HepG2 (cell line): ENCODE measurements around the gene HAT1. TPM values are rescaled to one million over a fixed set of nuclear protein-coding genes. Genes with fewer than 3 reads are reported as not detected.

Experiments used
- ATAD3A ChIP-seq: sonication (generic); formaldehyde crosslinking; IDR thresholded peaks from 2 replicates; pipeline ENCODE4 v1.4.0; 2020; ENCODE audit warnings: missing genetic modification reagents
- CBX2 ChIP-seq, 2 experiments: fragments of 200-600 bp in 1 of 2; sonication (generic); formaldehyde crosslinking in 1 of 2; IDR thresholded peaks; 2 replicates each; pipeline versions ENCODE4 v1.7.0 to v1.8.1; 2018 to 2022; ENCODE audit warnings: low read depth in 2 of 2, low read length in 1 of 2, mild to moderate bottlenecking in 1 of 2, missing genetic modification reagents in 1 of 2
- ELF3 ChIP-seq: IDR thresholded peaks from 2 replicates; pipeline ENCODE4 v1.6.1; 2016; ENCODE audit warnings: missing genetic modification reagents, missing compliant biosample characterization
- GATA4 ChIP-seq: sonication (generic); IDR thresholded peaks from 2 replicates; pipeline ENCODE4 v1.6.1; 2016; ENCODE audit warnings: antibody characterized with exemption, low read depth, borderline replicate concordance
- KDM5B ChIP-seq: sonication (generic); formaldehyde crosslinking; IDR thresholded peaks from 2 replicates; pipeline ENCODE4 v1.4.0; 2020; ENCODE audit warnings: missing genetic modification reagents, mild to moderate bottlenecking, borderline replicate concordance
- NCOR1 ChIP-seq: fragments of 200-600 bp; sonication (generic); IDR thresholded peaks from 2 replicates; pipeline ENCODE4 v1.7.0; 2017; ENCODE audit warnings: antibody characterized with exemption, low read length, borderline replicate concordance
- PAX8 ChIP-seq: sonication (generic); formaldehyde crosslinking; IDR thresholded peaks from 2 replicates; pipeline ENCODE4 v1.8.0; 2022; ENCODE audit warnings: mild to moderate bottlenecking, missing genetic modification reagents, borderline replicate concordance
- RARA ChIP-seq: IDR thresholded peaks from 2 replicates; pipeline ENCODE4 v1.6.1; 2016; ENCODE audit warnings: missing genetic modification reagents, missing compliant biosample characterization
- ZFX ChIP-seq: sonication (generic); formaldehyde crosslinking; IDR thresholded peaks from 2 replicates; pipeline ENCODE4 v1.4.0; 2020; ENCODE audit warnings: mild to moderate bottlenecking, low read depth, missing genetic modification reagents, moderate library complexity
- ZIK1 ChIP-seq: sonication (generic); formaldehyde crosslinking; IDR thresholded peaks from 2 replicates; pipeline ENCODE4 v1.5.0; 2020; ENCODE audit warnings: mild to moderate bottlenecking, low read depth, missing genetic modification reagents, borderline replicate concordance
- ZNF101 ChIP-seq: sonication (generic); formaldehyde crosslinking; IDR thresholded peaks from 2 replicates; pipeline ENCODE4 v1.4.0; 2020; ENCODE audit warnings: mild to moderate bottlenecking, low read depth, missing genetic modification reagents, borderline replicate concordance
- ZNF207 ChIP-seq: fragments of 450-650 bp; IDR thresholded peaks from 2 replicates; pipeline ENCODE4 v1.6.1; 2016; ENCODE audit warnings: antibody characterized with exemption, borderline replicate concordance
- ZNF331 ChIP-seq: sonication (generic); formaldehyde crosslinking; IDR thresholded peaks from 2 replicates; pipeline ENCODE4 v1.4.0; 2020; ENCODE audit warnings: missing genetic modification reagents
- ZNF335 ChIP-seq: sonication (generic); formaldehyde crosslinking; IDR thresholded peaks from 2 replicates; pipeline ENCODE4 v1.4.0; 2020; ENCODE audit warnings: missing genetic modification reagents
- ZNF44 ChIP-seq: sonication (generic); formaldehyde crosslinking; IDR thresholded peaks from 2 replicates; pipeline ENCODE4 v1.5.1; 2020; ENCODE audit warnings: mild to moderate bottlenecking, missing genetic modification reagents
- ZNF563 ChIP-seq: sonication (generic); formaldehyde crosslinking; IDR thresholded peaks from 2 replicates; pipeline ENCODE4 v1.8.0; 2022; ENCODE audit warnings: mild to moderate bottlenecking, moderate library complexity, missing genetic modification reagents
- ZNF564 ChIP-seq: sonication (generic); formaldehyde crosslinking; IDR thresholded peaks from 2 replicates; pipeline ENCODE4 v1.8.1; 2023; ENCODE audit warnings: mild to moderate bottlenecking, missing genetic modification reagents
- ZNF816 ChIP-seq: sonication (generic); formaldehyde crosslinking; IDR thresholded peaks from 2 replicates; pipeline ENCODE4 v1.8.0; 2022; ENCODE audit warnings: missing genetic modification reagents, mild to moderate bottlenecking, borderline replicate concordance
- polyA plus RNA-seq, 8 experiments: library from polyadenylated mRNA; depleted of rRNA in 3 of 8; stranded (reverse) in 7 of 8; unstranded in 1 of 8; fragments of >200 nt; fragmentation: Illumina TruSeq in 4 of 8; extraction: Trizol in 4 of 8; gene quantifications; 2 replicates each; pipeline versions ENCODE4 v1.2.1 to v1.2.3, GENCODE V29; 2011 to 2016; ENCODE audit warnings: low read depth in 4 of 8, missing spikeins in 1 of 8, mixed read lengths in 1 of 8; ENCODE audit not compliant: insufficient read depth in 1 of 8
- total RNA-seq, 5 experiments: library from RNA; depleted of rRNA; stranded (reverse); fragments of >200 nt; fragmentation: Illumina TruSeq; extraction: Trizol; gene quantifications; 2 replicates each; pipeline ENCODE4 v1.2.3, GENCODE V29; 2016; ENCODE audit warnings: low read depth in 1 of 5
- TF ChIP-seq, protein P1 (sequence below): sonication (generic); formaldehyde crosslinking; IDR thresholded peaks from 2 replicates; pipeline ENCODE4 v1.4.0; 2020; ENCODE audit warnings: missing genetic modification reagents, borderline replicate concordance
- TF ChIP-seq, protein P2 (sequence below): sonication (generic); formaldehyde crosslinking; IDR thresholded peaks from 2 replicates; pipeline ENCODE4 v1.4.0; 2020; ENCODE audit warnings: missing genetic modification reagents, mild to moderate bottlenecking, borderline replicate concordance

Gene HAT1
- total and polyA plus RNA-seq, 2 of the 13 experiments (the other 11 are each of a cell fraction or from before 2014, with no cell fraction given), result 45.4 to 119 TPM

DNA sequence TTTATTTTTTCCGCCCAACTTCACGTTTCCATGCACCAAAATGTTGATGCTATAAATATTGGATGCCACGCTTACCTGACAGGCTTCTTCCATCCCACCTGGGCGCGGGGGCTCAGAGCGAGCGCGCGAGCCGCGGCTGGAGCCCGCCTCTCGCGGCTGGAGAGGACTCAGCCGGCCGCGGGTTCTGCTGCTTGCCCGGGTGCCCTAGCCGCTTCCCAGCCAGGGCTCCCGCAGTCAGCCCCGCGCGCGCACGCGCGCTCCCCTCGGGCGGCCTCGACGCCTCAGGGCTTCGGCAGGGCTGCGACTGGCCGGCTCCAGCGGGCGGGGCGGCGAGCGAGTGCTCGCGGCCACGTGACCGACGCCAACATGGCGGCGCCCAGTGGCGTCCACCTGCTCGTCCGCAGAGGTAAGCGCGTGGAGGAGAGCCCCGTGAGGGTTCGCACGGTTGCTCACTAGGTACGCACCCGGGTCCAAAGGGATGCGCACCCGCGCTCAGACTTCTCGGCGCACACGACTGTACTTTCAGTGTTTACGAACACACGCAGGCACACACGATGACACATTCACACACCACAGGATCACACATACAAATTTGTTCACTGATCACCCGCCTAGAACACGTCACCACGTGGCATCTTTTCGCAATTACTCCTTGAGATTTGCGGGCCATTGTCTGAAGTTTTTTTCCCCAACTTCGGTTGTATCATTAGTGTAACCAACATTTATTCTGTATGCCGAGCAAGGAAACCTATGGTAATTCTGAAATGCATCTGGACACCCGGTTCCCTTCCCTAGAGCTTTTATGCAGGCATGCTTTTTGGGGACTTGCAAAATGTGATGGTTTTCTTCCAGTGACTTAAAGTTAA is 77.6 kb downstream of the HAT1 start, which contains the start of gene METAP1D (continued):
- TF ChIP-seq ZIK1 (CRISPR knock-in tag) (peak; percentile 90; the same call in 1 of the 2 replicates), NCOR1 (peak; percentile 26; the same call in 1 of the 2 replicates), ZNF816 (peak; percentile 88; the same call in 1 of the 2 replicates), ZNF44 (peak; percentile 88; the same call in 1 of the 2 replicates), ZNF207 (no peak), ZNF331 (peak; percentile 99), CBX2 (IDR thresholded peaks at IDR 0.05; ENCODE audit: low read depth, low read length) (no peak), CBX2 (CRISPR knock-in tag; IDR thresholded peaks at IDR 0.05; ENCODE audit: low read depth) (no peak; the same call in 1 of the 2 replicates), ATAD3A (no peak), GATA4 (peak; percentile 63; the same call in 1 of the 2 replicates), ZNF563 (CRISPR knock-in tag) (peak; percentile 99), PAX8 (CRISPR knock-in tag) (peak; percentile 95), ZNF101 (no peak), ZNF335 (CRISPR knock-in tag) (peak; percentile 94), ZNF564 (CRISPR knock-in tag) (peak; percentile 94), RARA (peak; percentile 74), ZFX (CRISPR knock-in tag) (peak; percentile 78), ELF3 (CRISPR knock-in tag) (peak; percentile 71), KDM5B (CRISPR knock-in tag) (peak; percentile 100)
- TF ChIP-seq, protein P1, sequence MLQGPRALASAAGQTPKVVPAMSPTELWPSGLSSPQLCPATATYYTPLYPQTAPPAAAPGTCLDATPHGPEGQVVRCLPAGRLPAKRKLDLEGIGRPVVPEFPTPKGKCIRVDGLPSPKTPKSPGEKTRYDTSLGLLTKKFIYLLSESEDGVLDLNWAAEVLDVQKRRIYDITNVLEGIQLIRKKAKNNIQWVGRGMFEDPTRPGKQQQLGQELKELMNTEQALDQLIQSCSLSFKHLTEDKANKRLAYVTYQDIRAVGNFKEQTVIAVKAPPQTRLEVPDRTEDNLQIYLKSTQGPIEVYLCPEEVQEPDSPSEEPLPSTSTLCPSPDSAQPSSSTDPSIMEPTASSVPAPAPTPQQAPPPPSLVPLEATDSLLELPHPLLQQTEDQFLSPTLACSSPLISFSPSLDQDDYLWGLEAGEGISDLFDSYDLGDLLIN (CRISPR knock-in tag), result peak; percentile 91; the same call in 1 of the 2 replicates
- TF ChIP-seq, protein P2, sequence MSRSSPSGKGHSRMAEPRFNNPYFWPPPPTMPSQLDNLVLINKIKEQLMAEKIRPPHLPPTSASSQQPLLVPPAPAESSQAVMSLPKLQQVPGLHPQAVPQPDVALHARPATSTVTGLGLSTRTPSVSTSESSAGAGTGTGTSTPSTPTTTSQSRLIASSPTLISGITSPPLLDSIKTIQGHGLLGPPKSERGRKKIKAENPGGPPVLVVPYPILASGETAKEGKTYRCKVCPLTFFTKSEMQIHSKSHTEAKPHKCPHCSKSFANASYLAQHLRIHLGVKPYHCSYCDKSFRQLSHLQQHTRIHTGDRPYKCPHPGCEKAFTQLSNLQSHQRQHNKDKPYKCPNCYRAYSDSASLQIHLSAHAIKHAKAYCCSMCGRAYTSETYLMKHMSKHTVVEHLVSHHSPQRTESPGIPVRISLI (CRISPR knock-in tag), result peak; percentile 73
